K562 (cell line): ENCODE results near the gene PARD3. TPM values are rescaled to one million over a fixed set of nuclear protein-coding genes. Genes with fewer than 3 reads are reported as not detected.

ENCODE experiments used
- ATAC-seq: fragments of 200-7000 bp; cut with Tn5 transposase; 3 replicates; pipeline ENCODE4 v1.9.1; 2020; ENCODE audit warnings: moderate library complexity
- BruUV-seq: library from RNA; stranded (reverse); fragments of 400-500 nt; replicated peaks from 2 replicates; lab custom pipeline; 2021; lab: Mats Ljungman, UMichigan
- CTCF ChIA-PET: fragments of 300-600 bp; formaldehyde crosslinking; extraction: SDS; loops from one replicate; lab custom pipeline; 2021; ENCODE audit warnings: low intra/inter-chr PET ratio; lab: Yijun Ruan, JAX
- POLR2A ChIA-PET: fragments of 300-600, 350-650 bp; sonication (Branson Sonifier 250); formaldehyde crosslinking; extraction: SDS; loops from one replicate; lab custom pipeline; 2021; ENCODE audit warnings: antibody characterized with exemption, inconsistent platforms; lab: Yijun Ruan, JAX
- DNase-seq, 4 experiments: peaks; one replicate each; pipeline versions ENCODE4 v3.0.0 to v3.0.0-alpha.2; 2011 to 2018; ENCODE audit warnings: low spot score in 3 of 4, mixed read lengths in 3 of 4; ENCODE audit errors: extremely low read depth in 1 of 4
- FAIRE-seq: peaks from 2 replicates; lab custom pipeline; 2011; peaks lifted over from hg19 to GRCh38; lab: Jason Lieb, UNC
- H2AFZ ChIP-seq: 2 replicates; pipeline ENCODE4 v1.6.0; 2011; ENCODE audit warnings: low read depth, low read length, control low read depth, inconsistent platforms
- H3K27ac ChIP-seq: fragments of 200-600 bp; 3 replicates; pipeline ENCODE4 v1.8.0; 2011; ENCODE audit warnings: low read depth, mild to moderate bottlenecking, control low read depth, inconsistent platforms, low read length, moderate library complexity, mixed read lengths; ENCODE audit errors: extremely low read depth
- H3K27me3 ChIP-seq, 2 experiments: fragments of 300-600 bp in 1 of 2; 2 replicates in 1 of 2; 3 replicates in 1 of 2; pipeline versions ENCODE4 v1.6.0 to v1.8.0; 2011; ENCODE audit warnings: inconsistent platforms in 2 of 2, low read length in 2 of 2, mild to moderate bottlenecking in 1 of 2, mixed read lengths in 1 of 2, moderate library complexity in 1 of 2; ENCODE audit not compliant: control insufficient read depth in 2 of 2, insufficient read depth in 2 of 2
- H3K36me3 ChIP-seq: fragments of 300-600 bp; 3 replicates; pipeline ENCODE4 v1.8.0; 2011; ENCODE audit warnings: mild to moderate bottlenecking, low read length, inconsistent platforms; ENCODE audit not compliant: control insufficient read depth, insufficient read depth
- H3K4me1 ChIP-seq, 2 experiments: fragments of 200-600 bp in 1 of 2; replicated peaks in 1 of 2; 2 replicates in 1 of 2; 3 replicates in 1 of 2; pipeline versions ENCODE4 v1.5.1 to v1.8.0; 2011; ENCODE audit warnings: inconsistent platforms in 2 of 2, low read length in 2 of 2, mild to moderate bottlenecking in 1 of 2, mixed read lengths in 1 of 2, moderate library complexity in 1 of 2; ENCODE audit not compliant: control insufficient read depth in 2 of 2, insufficient read depth in 2 of 2
- H3K4me2 ChIP-seq: 2 replicates; pipeline ENCODE4 v1.6.1; 2011; ENCODE audit warnings: low read length, control low read depth, inconsistent platforms, mixed read lengths; ENCODE audit not compliant: insufficient read depth
- H3K4me3 ChIP-seq: fragments of 200-600 bp; sonication (generic), shearing (Covaris generic); 2 replicates; pipeline ENCODE4 v1.5.1; 2016; ENCODE audit warnings: control low read depth, inconsistent platforms
- H3K79me2 ChIP-seq: fragments of 200-600 bp; 3 replicates; pipeline ENCODE4 v1.8.0; 2011; ENCODE audit warnings: low read length, inconsistent platforms; ENCODE audit not compliant: control insufficient read depth, insufficient read depth
- H3K9ac ChIP-seq, 2 experiments: 2 replicates each; pipeline versions ENCODE4 v1.6.0 to v1.6.1; 2011; ENCODE audit warnings: low read depth in 2 of 2, low read length in 2 of 2, control low read depth in 1 of 2, inconsistent platforms in 1 of 2, mild to moderate bottlenecking in 1 of 2, mixed read lengths in 1 of 2; ENCODE audit not compliant: insufficient read depth in 1 of 2
- H3K9me1 ChIP-seq: one replicate; pipeline ENCODE4 v1.6.0; 2011; ENCODE audit warnings: inconsistent platforms, mild to moderate bottlenecking, low read length, moderate library complexity; ENCODE audit not compliant: control insufficient read depth, insufficient read depth
- H3K9me3 ChIP-seq: replicated peaks from 2 replicates; pipeline ENCODE4 v1.5.1; 2011; ENCODE audit warnings: low read depth, low read length, inconsistent platforms; ENCODE audit not compliant: control insufficient read depth, insufficient read depth
- H4K20me1 ChIP-seq: replicated peaks from 2 replicates; pipeline ENCODE4 v1.6.1; 2011; ENCODE audit warnings: low read length, inconsistent platforms, mixed read lengths; ENCODE audit not compliant: control insufficient read depth, insufficient read depth
- DACH1 ChIP-seq: fragments of 450-650 bp; IDR thresholded peaks from 2 replicates; pipeline ENCODE4 v1.6.1; 2018; ENCODE audit not compliant: partially characterized antibody
- DNMT1 ChIP-seq: fragments of 450-650 bp; IDR thresholded peaks from 2 replicates; pipeline ENCODE4 v1.6.1; 2016; ENCODE audit warnings: antibody characterized with exemption, mild to moderate bottlenecking
- MTF1 ChIP-seq: fragments of 250-450 bp; sonication (Bioruptor Pico); IDR thresholded peaks from 2 replicates; pipeline ENCODE4 v1.9.0; 2021; ENCODE audit warnings: moderate library complexity, mild to moderate bottlenecking, inconsistent platforms, borderline replicate concordance
- MXI1 ChIP-seq: IDR thresholded peaks from 2 replicates; pipeline ENCODE4 v1.6.1; 2011; ENCODE audit warnings: low read depth, mild to moderate bottlenecking, improper control_type of control experiment, low read length
- POLR2H ChIP-seq: IDR thresholded peaks from 2 replicates; pipeline ENCODE4 v1.6.1; 2016; ENCODE audit warnings: missing genetic modification characterization, low read depth, mild to moderate bottlenecking, control low read depth, missing compliant biosample characterization, moderate library complexity
- RBM15 ChIP-seq: fragments of 200-400 bp; formaldehyde crosslinking; IDR thresholded peaks from 2 replicates; pipeline ENCODE4 v1.6.1; 2018; ENCODE audit warnings: mild to moderate bottlenecking, low read length, moderate library complexity; ENCODE audit not compliant: insufficient read depth
- U2AF1 ChIP-seq: fragments of 200-400 bp; formaldehyde crosslinking; optimal IDR thresholded peaks from 2 replicates; pipeline ENCODE3; 2017; ENCODE audit warnings: mild to moderate bottlenecking, low read depth, low read length, moderate library complexity
- ZNF764 ChIP-seq: fragments of 250-450 bp; sonication (Bioruptor Pico); IDR thresholded peaks from 2 replicates; pipeline ENCODE4 v1.4.0; 2020; ENCODE audit warnings: low read depth, mild to moderate bottlenecking, moderate library complexity
- WGBS: fragments of 100-300 bp; shearing (Covaris generic); methylation state at CpG from one replicate; pipeline ENCODE4 v1.1.6; 2016; ENCODE audit warnings: low coverage, mixed read lengths; ENCODE audit not compliant: insufficient coverage; ENCODE audit errors: missing lambda C conversion rate; 5-methylcytosine and 5-hydroxymethylcytosine counted together
- in situ Hi-C: fragments of 300-500 bp; cut with MboI; formaldehyde crosslinking; loops from 4 replicates; pipeline ENCODE4 v1.15.0; 2018; ENCODE audit warnings: inconsistent platforms, mixed read lengths
- intact Hi-C: fragments of 100-400 bp; cut with micrococcal nuclease; formaldehyde crosslinking; loops from 2 replicates; pipeline ENCODE4 v1.14.2; 2022
- polyA plus RNA-seq, 8 experiments: library from polyadenylated mRNA; depleted of rRNA in 4 of 8; stranded (reverse) in 5 of 8; unstranded in 3 of 8; fragments of >200 nt; fragmentation: Nextera tagmentation in 2 of 8; fragmentation: Illumina TruSeq in 1 of 8; extraction: Ambion mirVana in 2 of 8; extraction: Trizol in 1 of 8; gene quantifications; 2 replicates each; pipeline versions ENCODE4 v1.2.1 to v1.2.3, GENCODE V29; 2011 to 2014; ENCODE audit warnings: inconsistent platforms in 1 of 8, missing spikeins in 1 of 8
- total RNA-seq, 7 experiments: library from RNA; depleted of rRNA in 6 of 7; stranded (reverse); fragments of >200 nt in 6 of 7; fragmentation: Illumina TruSeq in 2 of 7; extraction: Trizol in 2 of 7; gene quantifications; 2 replicates each; pipeline versions ENCODE4 v1.2.1 to v1.2.3, GENCODE V29; 2011 to 2021; ENCODE audit warnings: low replicate concordance in 1 of 7
- TF ChIP-seq, protein P1 (sequence below): fragments of 450-650 bp; IDR thresholded peaks from 2 replicates; pipeline ENCODE4 v1.6.1; 2014; ENCODE audit warnings: low read depth, mild to moderate bottlenecking, moderate library complexity, borderline replicate concordance

The PARD3 gene
- total and polyA plus RNA-seq, 9 of the 15 experiments (the other 6 are each of a cell fraction or from before 2014, with no cell fraction given) = 2.7 to 11.7 (median 7.7) TPM

DNA sequence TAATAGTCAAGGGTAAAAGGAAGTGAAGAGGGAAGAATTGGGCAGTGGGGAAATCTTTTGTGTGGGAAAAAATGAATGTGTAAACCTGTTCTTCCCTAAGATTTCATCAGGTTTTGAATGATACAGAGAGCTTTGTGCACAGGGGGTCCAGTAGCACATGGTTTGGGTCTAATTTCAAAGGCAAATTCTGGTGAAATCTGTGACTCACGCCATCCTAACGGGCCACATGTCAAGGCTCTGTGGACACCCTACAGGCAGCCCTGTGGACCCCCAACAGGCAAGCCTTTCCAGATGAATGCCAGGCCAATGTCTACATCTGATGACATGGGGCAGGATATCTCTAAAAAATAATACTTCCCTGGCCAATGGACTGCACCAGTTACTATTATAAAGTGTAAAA lies 309.8 kb downstream of the PARD3 start:
- 17% methylated on average over 2 of the region's 2 CpGs for WGBS
- no TSS peak for BruUV-seq

More for the DNA sequence above, 309.8 kb downstream of the PARD3 start:
- no peak overlapping the region for H3K9ac ChIP-seq
- no peak overlapping the region for H3K27ac ChIP-seq
- FAIRE-seq (no peak), ATAC-seq (no peak), DNase-seq (no peak)
- H3K79me2 ChIP-seq = no peaks in the 10 kb centered on the region
- no peak overlapping the region for H3K4me2 ChIP-seq
- H3K4me3 ChIP-seq = no peak overlapping the region
- no peaks in the 10 kb centered on the region for H3K4me1 ChIP-seq
- intact Hi-C loops = no loop called here
- H3K9me1 ChIP-seq = no peaks in the 10 kb centered on the region
- in situ Hi-C loops = loop anchor here (25.0 kb wide), 1 partner anchor 1168 kb away; the partner anchor contains the start of gene NRP1
- H3K36me3 ChIP-seq = no peaks in the 10 kb centered on the region
- H3K9me3 ChIP-seq = no peaks in the 10 kb centered on the region
- POLR2A ChIA-PET = no interaction called here
- CTCF ChIA-PET = no interaction called here
- no peak for TF ChIP-seq RBM15
- no peak for TF ChIP-seq DACH1
- no peak for TF ChIP-seq U2AF1
- TF ChIP-seq DNMT1 = no peak
- no peak for TF ChIP-seq POLR2H (tag)
- TF ChIP-seq MXI1 = no peak
- no peak for TF ChIP-seq ZNF764 (CRISPR knock-in tag)
- no peak for TF ChIP-seq MTF1 (CRISPR knock-in tag)
- TF ChIP-seq, protein P1, sequence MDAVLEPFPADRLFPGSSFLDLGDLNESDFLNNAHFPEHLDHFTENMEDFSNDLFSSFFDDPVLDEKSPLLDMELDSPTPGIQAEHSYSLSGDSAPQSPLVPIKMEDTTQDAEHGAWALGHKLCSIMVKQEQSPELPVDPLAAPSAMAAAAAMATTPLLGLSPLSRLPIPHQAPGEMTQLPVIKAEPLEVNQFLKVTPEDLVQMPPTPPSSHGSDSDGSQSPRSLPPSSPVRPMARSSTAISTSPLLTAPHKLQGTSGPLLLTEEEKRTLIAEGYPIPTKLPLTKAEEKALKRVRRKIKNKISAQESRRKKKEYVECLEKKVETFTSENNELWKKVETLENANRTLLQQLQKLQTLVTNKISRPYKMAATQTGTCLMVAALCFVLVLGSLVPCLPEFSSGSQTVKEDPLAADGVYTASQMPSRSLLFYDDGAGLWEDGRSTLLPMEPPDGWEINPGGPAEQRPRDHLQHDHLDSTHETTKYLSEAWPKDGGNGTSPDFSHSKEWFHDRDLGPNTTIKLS = no peak
- H4K20me1 ChIP-seq = no peaks in the 10 kb centered on the region
- H2AFZ ChIP-seq = no peak overlapping the region
- H3K27me3 ChIP-seq = no peaks in the 10 kb centered on the region
